A673 (cell line): ENCODE measurements around the gene TPM3. TPM values are rescaled to one million over a fixed set of nuclear protein-coding genes. Genes with fewer than 3 reads are reported as not detected.

Experiments used
- BruUV-seq: library from RNA; stranded (reverse); fragments of 400-500 nt; replicated peaks from 2 replicates; lab custom pipeline; 2021; lab: Mats Ljungman, UMichigan
- CTCF ChIA-PET: fragments of 300-600 bp; sonication (Branson Sonifier 250); formaldehyde crosslinking; loops from one replicate; lab custom pipeline; 2022; ENCODE audit warnings: antibody characterized with exemption; lab: Charles Lee
- POLR2A ChIA-PET: fragments of 300-600 bp; sonication (Branson Sonifier 250); formaldehyde crosslinking; loops from one replicate; lab custom pipeline; 2022; ENCODE audit warnings: antibody characterized with exemption; ENCODE audit not compliant: low non-redundant PET; lab: Charles Lee
- DNase-seq: peaks from one replicate; pipeline ENCODE4 v3.0.0-alpha.2; 2015; ENCODE audit warnings: low spot score
- H3K27ac ChIP-seq: fragments of 200-600 bp; sonication (generic); 2 replicates; pipeline ENCODE4 v1.5.1; 2016; ENCODE audit warnings: mixed run types, low read depth, mild to moderate bottlenecking, mixed read lengths, antibody characterized with exemption, low read length; ENCODE audit not compliant: poor library complexity, severe bottlenecking
- H3K27me3 ChIP-seq: fragments of 200-600 bp; sonication (generic); replicated peaks from 2 replicates; pipeline ENCODE4 v1.6.1; 2017; ENCODE audit warnings: mixed run types, low read depth, mild to moderate bottlenecking, mixed read lengths, antibody characterized with exemption, low read length; ENCODE audit not compliant: insufficient read depth, poor library complexity
- H3K36me3 ChIP-seq: fragments of 200-600 bp; sonication (generic); 2 replicates; pipeline ENCODE4 v1.6.1; 2016; ENCODE audit warnings: mixed run types, mild to moderate bottlenecking, mixed read lengths, antibody characterized with exemption, low read length; ENCODE audit not compliant: insufficient read depth, poor library complexity, severe bottlenecking
- H3K4me1 ChIP-seq: fragments of 200-600 bp; sonication (generic); 2 replicates; pipeline ENCODE4 v1.6.1; 2017; ENCODE audit warnings: mixed run types, mild to moderate bottlenecking, mixed read lengths, antibody characterized with exemption, low read length; ENCODE audit not compliant: insufficient read depth, poor library complexity, severe bottlenecking
- H3K4me3 ChIP-seq: fragments of 200-600 bp; sonication (generic); 2 replicates; pipeline ENCODE4 v1.5.1; 2016; ENCODE audit warnings: low read depth, mixed run types, mild to moderate bottlenecking, mixed read lengths, low read length; ENCODE audit not compliant: poor library complexity, severe bottlenecking
- H3K9me3 ChIP-seq: fragments of 200-600 bp; sonication (generic); 2 replicates; pipeline ENCODE4 v1.6.1; 2016; ENCODE audit warnings: mixed run types, low read depth, mild to moderate bottlenecking, mixed read lengths, antibody characterized with exemption, low read length; ENCODE audit not compliant: poor library complexity, severe bottlenecking
- EZH2 ChIP-seq: fragments of 200-600 bp; sonication (generic); IDR thresholded peaks from 2 replicates; pipeline ENCODE4 v1.6.1; 2017; ENCODE audit warnings: borderline replicate concordance, low read depth, mild to moderate bottlenecking, mixed read lengths, antibody characterized with exemption, low read length; ENCODE audit not compliant: poor library complexity, severe bottlenecking
- intact Hi-C: fragments of 100-400 bp; cut with micrococcal nuclease; formaldehyde crosslinking; loops from one replicate; pipeline ENCODE4 v1.10.0; 2022; ENCODE audit not compliant: unreplicated experiment
- total RNA-seq: library from RNA; stranded (reverse); gene quantifications from 2 replicates; pipeline ENCODE4 v1.2.3, GENCODE V29; 2021
- TF ChIP-seq, protein P1 (sequence below): fragments of 300-800, 200-600 bp; sonication (generic); conservative IDR thresholded peaks from 2 replicates; pipeline ENCODE4 v1.5.1; 2017; ENCODE audit warnings: low read depth, mild to moderate bottlenecking, antibody characterized with exemption, low read length, moderate library complexity, mixed read lengths

The TPM3 gene
- total RNA-seq, 1 experiment from 2014 or later: 746 TPM

DNA sequence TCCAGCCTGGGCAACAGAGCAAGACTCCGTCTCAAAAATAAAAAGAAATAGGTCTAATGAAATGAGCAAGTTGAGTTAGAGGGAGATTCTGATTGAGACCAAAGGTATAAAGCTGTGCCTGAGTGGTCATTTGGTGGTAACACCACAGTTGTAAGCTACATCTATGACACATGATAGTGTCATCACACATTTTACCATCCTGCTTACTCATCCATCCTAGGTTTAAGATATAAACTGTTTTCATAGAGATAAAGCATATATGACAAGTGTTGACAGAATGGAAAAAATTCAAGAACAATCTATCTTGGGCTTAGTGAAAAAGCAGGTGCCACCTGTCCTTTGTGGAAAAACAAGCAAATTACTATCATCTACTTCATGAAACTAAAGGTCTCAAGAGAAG is 21.4 kb upstream of the TPM3 start:
- CTCF ChIA-PET: no interaction called here
- no peaks in the 10 kb centered on the region for H3K27me3 ChIP-seq
- H3K27ac ChIP-seq: no peak overlapping the region
- intact Hi-C loops: no loop called here
- H3K4me3 ChIP-seq: no peak overlapping the region
- BruUV-seq: no TSS peak
- H3K4me1 ChIP-seq: no peaks in the 10 kb centered on the region
- H3K36me3 ChIP-seq: peaks cover 72% of the 10 kb centered on the region
- DNase-seq: no peak
- POLR2A ChIA-PET: no interaction called here
- no peaks in the 10 kb centered on the region for H3K9me3 ChIP-seq
- TF ChIP-seq EZH2: no peak
- TF ChIP-seq, protein P1, sequence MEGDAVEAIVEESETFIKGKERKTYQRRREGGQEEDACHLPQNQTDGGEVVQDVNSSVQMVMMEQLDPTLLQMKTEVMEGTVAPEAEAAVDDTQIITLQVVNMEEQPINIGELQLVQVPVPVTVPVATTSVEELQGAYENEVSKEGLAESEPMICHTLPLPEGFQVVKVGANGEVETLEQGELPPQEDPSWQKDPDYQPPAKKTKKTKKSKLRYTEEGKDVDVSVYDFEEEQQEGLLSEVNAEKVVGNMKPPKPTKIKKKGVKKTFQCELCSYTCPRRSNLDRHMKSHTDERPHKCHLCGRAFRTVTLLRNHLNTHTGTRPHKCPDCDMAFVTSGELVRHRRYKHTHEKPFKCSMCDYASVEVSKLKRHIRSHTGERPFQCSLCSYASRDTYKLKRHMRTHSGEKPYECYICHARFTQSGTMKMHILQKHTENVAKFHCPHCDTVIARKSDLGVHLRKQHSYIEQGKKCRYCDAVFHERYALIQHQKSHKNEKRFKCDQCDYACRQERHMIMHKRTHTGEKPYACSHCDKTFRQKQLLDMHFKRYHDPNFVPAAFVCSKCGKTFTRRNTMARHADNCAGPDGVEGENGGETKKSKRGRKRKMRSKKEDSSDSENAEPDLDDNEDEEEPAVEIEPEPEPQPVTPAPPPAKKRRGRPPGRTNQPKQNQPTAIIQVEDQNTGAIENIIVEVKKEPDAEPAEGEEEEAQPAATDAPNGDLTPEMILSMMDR: no peak

DNA sequence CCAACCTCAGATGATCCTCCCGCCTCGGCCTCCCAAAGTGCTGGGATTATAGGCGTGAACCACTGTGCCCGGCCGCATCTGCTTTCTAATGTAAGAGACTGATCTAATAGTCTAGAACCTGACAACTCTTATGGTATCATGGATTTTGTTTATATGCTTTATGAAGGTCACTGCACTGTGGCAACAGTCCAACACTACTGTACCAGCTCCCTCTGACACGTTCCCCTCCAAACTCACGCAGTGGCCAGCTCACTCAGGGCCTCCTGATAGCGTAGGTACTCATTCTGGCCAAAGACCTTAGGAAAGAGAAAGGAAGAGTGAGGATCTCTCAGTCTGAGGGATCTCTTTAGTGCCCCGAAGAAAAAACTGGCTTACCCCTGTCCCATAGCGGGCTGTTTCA is 20.2 kb upstream of the TPM3 start:
- Histone ChIP-seq H3K9me3 (no peaks in the 10 kb centered on the region), H3K4me3 (no peak overlapping the region), H3K27ac (no peak overlapping the region), H3K4me1 (no peaks in the 10 kb centered on the region), H3K27me3 (no peaks in the 10 kb centered on the region), H3K36me3 (peaks cover 71% of the 10 kb centered on the region)
- POLR2A ChIA-PET: no interaction called here
- no peak for DNase-seq
- CTCF ChIA-PET: interaction anchor here (1.2 kb wide), 1 partner anchor 13 kb away, joined by 13 read pairs; no protein-coding TSS in a partner anchor
- no TSS peak for BruUV-seq
- TF ChIP-seq, protein P1: no peak
- no peak for TF ChIP-seq EZH2
- intact Hi-C loops: no loop called here

DNA sequence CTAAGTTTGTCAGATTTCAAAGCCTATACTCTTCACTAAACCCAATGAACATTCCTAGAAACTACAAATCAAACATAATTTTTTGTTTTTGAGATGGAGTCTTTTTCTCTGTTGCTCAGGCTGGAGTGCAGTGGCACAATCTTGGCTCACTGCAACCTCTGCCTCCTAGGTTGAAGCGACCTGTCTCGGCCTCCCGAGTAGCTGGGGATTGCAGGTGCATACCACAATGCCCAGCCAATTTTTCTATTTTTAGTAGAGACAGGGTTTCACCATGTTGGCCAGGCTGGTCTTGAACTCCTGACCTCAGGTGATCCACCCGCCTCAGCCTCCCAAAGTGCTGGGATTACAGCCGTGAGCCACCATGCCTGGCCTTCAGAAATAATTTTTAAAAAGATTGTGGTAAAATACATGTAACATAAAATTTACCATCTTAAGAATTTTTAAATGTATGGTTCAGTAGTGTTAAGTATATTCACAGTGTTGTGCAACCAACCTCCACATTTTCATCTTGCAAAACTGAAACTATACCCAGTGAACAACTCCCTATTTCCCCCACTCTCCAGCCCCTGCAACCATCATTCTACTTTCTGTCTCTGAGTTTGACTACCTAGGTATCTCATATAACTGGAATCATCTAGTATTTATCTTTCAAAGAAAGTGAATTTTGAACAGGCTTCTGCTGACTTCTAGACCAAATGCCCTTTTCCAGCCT is 16.9 kb upstream of the TPM3 start:
- TF ChIP-seq, protein P1: no peak
- TF ChIP-seq EZH2: no peak
- Histone ChIP-seq H3K9me3 (no peaks in the 10 kb centered on the region), H3K27me3 (no peaks in the 10 kb centered on the region), H3K4me1 (no peaks in the 10 kb centered on the region), H3K27ac (no peak overlapping the region), H3K36me3 (peaks cover 72% of the 10 kb centered on the region), H3K4me3 (no peak overlapping the region)
- intact Hi-C loops: no loop called here
- CTCF ChIA-PET: no interaction called here
- POLR2A ChIA-PET: no interaction called here
- no TSS peak for BruUV-seq
- DNase-seq: no peak
